GM12891 (cell line): ENCODE results near the gene NEK2.

Experiments
- POLR2A ChIP-seq: IDR thresholded peaks from 2 replicates; pipeline ENCODE4 v1.6.1; 2011; ENCODE audit warnings: low read depth, low read length, control low read depth
- POLR2AphosphoS5 ChIP-seq: IDR thresholded peaks from 2 replicates; pipeline ENCODE4 v1.6.1; 2011; ENCODE audit warnings: low read depth, low read length, control low read depth
- POU2F2 ChIP-seq: IDR thresholded peaks from 2 replicates; pipeline ENCODE4 v1.6.1; 2011; ENCODE audit warnings: low read depth, mild to moderate bottlenecking, control low read depth, low read length, moderate library complexity
- TAF1 ChIP-seq: IDR thresholded peaks from 2 replicates; pipeline ENCODE4 v1.6.1; 2011; ENCODE audit warnings: low read depth, low read length, control low read depth

GRCh38 chr1:211656728-211657127 lies 18.7 kb downstream of the NEK2 start:
- TF ChIP-seq TAF1 (no peak), POLR2A (no peak), POLR2AphosphoS5 (no peak), POU2F2 (no peak)
